Gastroesophageal sphincter (tissue), 3 donors: ENCODE measurements around the gene CDHR5.

Experiments used
- CTCF ChIP-seq, 4 experiments: fragments of 200-600 bp in 2 of 4; fragments of 450-650 bp in 2 of 4; sonication (generic) in 1 of 4; IDR thresholded peaks; one replicate each; pipeline ENCODE4 v1.5.1; 2017 to 2019; ENCODE audit warnings: antibody characterized with exemption in 4 of 4, mild to moderate bottlenecking in 2 of 4, moderate library complexity in 2 of 4
- EP300 ChIP-seq: sonication (generic); formaldehyde crosslinking; IDR thresholded peaks from one replicate; pipeline ENCODE4 v1.6.1; 2017; ENCODE audit warnings: antibody characterized with exemption, mild to moderate bottlenecking
- POLR2A ChIP-seq, 2 donors: fragments of 450-650 bp; IDR thresholded peaks; one replicate each; pipeline ENCODE4 v1.6.1; 2017; ENCODE audit warnings: antibody characterized with exemption in 2 of 2, mild to moderate bottlenecking in 2 of 2, moderate library complexity in 1 of 2
- POLR2AphosphoS5 ChIP-seq: sonication (generic); formaldehyde crosslinking; IDR thresholded peaks from one replicate; pipeline ENCODE4 v1.6.1; 2017; ENCODE audit warnings: antibody characterized with exemption

GRCh38 chr11:578276-579035 lies 46.3 kb downstream of the CDHR5 start:
- TF ChIP-seq CTCF (IDR thresholded peaks at IDR 0.05) (no peak), POLR2A (IDR thresholded peaks at IDR 0.05) (no peak), EP300 (no peak), POLR2AphosphoS5 (no peak)
